BJ (cell line): ENCODE data around the gene CD58. TPM values are rescaled to one million over a fixed set of nuclear protein-coding genes. Genes with fewer than 3 reads are reported as not detected.

Experiments used
- CTCF ChIA-PET: fragments of 350-600 bp; formaldehyde crosslinking; extraction: SDS; loops from one replicate; lab custom pipeline; 2021; ENCODE audit warnings: antibody characterized with exemption, inconsistent platforms; lab: Yijun Ruan, JAX
- POLR2A ChIA-PET: fragments of 300-600 bp; sonication (Branson Sonifier 250); formaldehyde crosslinking; extraction: SDS; loops from one replicate; lab custom pipeline; 2021; ENCODE audit warnings: antibody characterized with exemption; lab: Charles Lee
- DNase-seq: peaks from one replicate; pipeline ENCODE4 v3.0.0-alpha.2; 2011; ENCODE audit warnings: low read depth
- H3K27me3 ChIP-seq: 2 replicates; pipeline ENCODE4 v1.6.0; 2011; ENCODE audit warnings: low read length; ENCODE audit not compliant: control insufficient read depth, insufficient read depth
- H3K36me3 ChIP-seq: 2 replicates; pipeline ENCODE4 v1.5.1; 2011; ENCODE audit warnings: low read length; ENCODE audit not compliant: control insufficient read depth, insufficient read depth
- H3K4me3 ChIP-seq: 2 replicates; pipeline ENCODE4 v1.5.1; 2011; ENCODE audit warnings: low read depth, mild to moderate bottlenecking, control low read depth, low read length
- CTCF ChIP-seq: IDR thresholded peaks from 2 replicates; pipeline ENCODE4 v1.5.1; 2011; ENCODE audit warnings: low read depth, mild to moderate bottlenecking, control low read depth, inconsistent platforms, low read length, moderate library complexity; ENCODE audit not compliant: insufficient read depth
- polyA plus RNA-seq: library from polyadenylated mRNA; depleted of rRNA; stranded (reverse); fragments of >200 nt; gene quantifications from 2 replicates; pipeline ENCODE4 v1.2.3, GENCODE V29; 2011

Gene CD58
- polyA plus RNA-seq, 1 experiment, result 11.7 TPM

DNA sequence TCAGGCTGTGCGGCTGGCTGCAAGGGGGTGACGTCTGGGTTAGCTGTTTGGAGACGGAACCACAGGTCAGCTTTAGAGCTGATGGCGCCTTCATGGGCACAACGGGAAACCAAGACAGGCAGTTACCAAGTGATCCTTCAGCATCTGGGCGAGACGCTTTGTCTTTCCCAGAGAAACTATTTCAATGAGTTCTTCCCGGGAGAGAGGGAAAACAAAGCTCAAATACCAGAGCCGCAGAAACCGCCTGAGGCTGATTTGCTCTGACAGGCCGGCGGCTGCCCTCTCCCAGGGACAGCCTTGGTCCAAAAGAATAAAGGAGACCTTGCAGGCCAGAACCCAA lies 76.5 kb downstream of the CD58 start:
- no peak overlapping the region for H3K4me3 ChIP-seq
- POLR2A ChIA-PET, result no interaction called here
- CTCF ChIA-PET, result interaction anchor here (2.6 to 9.4 kb wide), 3 partner anchors 9 to 355 kb away, joined by 13 to 110 read pairs (median 95); no protein-coding TSS in a partner anchor
- H3K36me3 ChIP-seq, result no peaks in the 10 kb centered on the region
- TF ChIP-seq CTCF, result no peak
- no peaks in the 10 kb centered on the region for H3K27me3 ChIP-seq
- no peak for DNase-seq

DNA sequence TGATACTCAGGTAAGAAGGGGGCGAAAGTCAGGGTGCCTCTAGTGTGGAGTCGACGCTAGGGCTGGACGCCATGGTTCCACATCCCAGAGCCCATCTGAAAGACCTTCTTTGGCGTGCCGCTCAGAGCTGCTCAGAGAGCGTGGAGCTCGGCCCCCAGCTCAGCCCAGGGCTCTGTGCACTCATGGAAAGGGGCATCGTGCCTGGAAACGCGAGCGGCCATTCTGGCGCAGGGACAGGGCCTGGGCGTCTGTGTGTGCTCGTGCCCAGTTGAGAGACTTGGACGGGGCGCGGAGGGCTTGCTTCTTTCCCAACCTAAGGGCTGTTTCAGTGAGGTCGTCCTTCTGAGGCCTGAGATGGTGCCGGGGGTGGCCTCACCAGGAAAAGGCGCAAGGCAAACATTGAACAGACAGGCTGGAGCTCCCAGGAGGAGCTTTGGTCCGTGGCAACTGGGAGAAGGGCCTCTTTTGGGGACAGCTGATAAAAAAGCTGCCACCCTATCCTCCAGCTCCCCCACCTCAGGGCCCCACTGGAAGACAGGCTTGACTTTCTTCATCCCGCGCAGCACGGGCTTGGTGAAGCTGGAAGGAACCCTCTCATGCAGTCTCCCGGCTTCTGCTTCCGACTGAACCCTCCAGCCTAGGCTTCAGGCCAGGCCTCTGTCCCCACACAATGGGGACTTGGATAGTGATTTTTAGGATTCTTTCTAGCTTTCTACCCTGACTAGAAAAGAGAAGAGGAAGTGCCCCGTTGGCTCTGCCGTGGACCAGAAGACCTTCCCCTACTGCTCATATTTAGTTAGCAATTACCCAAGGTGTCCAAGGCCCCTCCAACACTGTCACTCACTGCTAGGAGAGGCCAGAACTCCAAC lies 77.1 kb downstream of the CD58 start:
- POLR2A ChIA-PET, result no interaction called here
- CTCF ChIA-PET, result interaction anchor here (0.6 to 9.4 kb wide), 6 partner anchors 9 to 354 kb away, joined by 3 to 110 read pairs (median 3); no protein-coding TSS in a partner anchor
- no peak overlapping the region for H3K4me3 ChIP-seq

DNA sequence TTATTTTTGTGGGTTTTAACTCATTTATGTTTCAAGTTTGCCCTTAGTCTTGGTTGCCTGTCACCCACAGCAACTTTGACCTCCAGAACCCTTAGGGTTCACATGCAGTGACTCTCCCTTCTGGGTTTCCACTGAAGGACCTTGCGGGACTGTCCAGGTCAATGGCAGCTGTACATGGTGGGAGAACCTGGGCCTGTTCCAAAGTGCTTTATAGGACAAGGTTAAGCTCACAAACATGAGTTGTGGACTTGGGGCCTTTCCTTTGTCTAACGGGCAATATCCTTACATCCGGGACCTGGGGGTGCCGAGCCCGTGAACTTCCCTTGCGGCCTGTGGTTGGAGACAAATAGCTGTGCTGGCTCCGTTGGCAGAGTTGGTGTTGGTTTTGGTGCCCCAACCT lies 77.8 kb downstream of the CD58 start:
- no peak overlapping the region for H3K4me3 ChIP-seq
- TF ChIP-seq CTCF, result no peak
- no peak for DNase-seq
- H3K36me3 ChIP-seq, result no peaks in the 10 kb centered on the region
- ChIA-PET POLR2A (interaction anchor here (0.7 kb wide), 1 partner anchor 1355 kb away, joined by 18 read pairs; no protein-coding TSS in a partner anchor), CTCF (interaction anchor here (0.7 to 9.4 kb wide), 5 partner anchors 8 to 354 kb away, joined by 3 to 110 read pairs (median 3); no protein-coding TSS in a partner anchor)
- H3K27me3 ChIP-seq, result no peaks in the 10 kb centered on the region

More for the DNA sequence above, 77.1 kb downstream of the CD58 start:
- H3K36me3 ChIP-seq, result no peaks in the 10 kb centered on the region
- TF ChIP-seq CTCF, result no peak
- DNase-seq, result no peak
- H3K27me3 ChIP-seq, result no peaks in the 10 kb centered on the region

- Histone ChIP-seq H3K27me3 (no peaks in the 10 kb centered on the region), H3K4me3 (no peak overlapping the region), H3K36me3 (no peaks in the 10 kb centered on the region)
- no peak for DNase-seq
- ChIA-PET POLR2A (interaction anchor here (0.7 kb wide), 1 partner anchor 1354 kb away, joined by 18 read pairs; no protein-coding TSS in a partner anchor), CTCF (interaction anchor here (0.7 to 2.6 kb wide), 3 partner anchors 10 to 353 kb away, joined by 3 to 13 read pairs (median 3); no protein-coding TSS in a partner anchor)
- TF ChIP-seq CTCF, result no peak
Observed at GRCh38 chr1:116492358-116492811, 78.4 kb downstream of the CD58 start.

DNA sequence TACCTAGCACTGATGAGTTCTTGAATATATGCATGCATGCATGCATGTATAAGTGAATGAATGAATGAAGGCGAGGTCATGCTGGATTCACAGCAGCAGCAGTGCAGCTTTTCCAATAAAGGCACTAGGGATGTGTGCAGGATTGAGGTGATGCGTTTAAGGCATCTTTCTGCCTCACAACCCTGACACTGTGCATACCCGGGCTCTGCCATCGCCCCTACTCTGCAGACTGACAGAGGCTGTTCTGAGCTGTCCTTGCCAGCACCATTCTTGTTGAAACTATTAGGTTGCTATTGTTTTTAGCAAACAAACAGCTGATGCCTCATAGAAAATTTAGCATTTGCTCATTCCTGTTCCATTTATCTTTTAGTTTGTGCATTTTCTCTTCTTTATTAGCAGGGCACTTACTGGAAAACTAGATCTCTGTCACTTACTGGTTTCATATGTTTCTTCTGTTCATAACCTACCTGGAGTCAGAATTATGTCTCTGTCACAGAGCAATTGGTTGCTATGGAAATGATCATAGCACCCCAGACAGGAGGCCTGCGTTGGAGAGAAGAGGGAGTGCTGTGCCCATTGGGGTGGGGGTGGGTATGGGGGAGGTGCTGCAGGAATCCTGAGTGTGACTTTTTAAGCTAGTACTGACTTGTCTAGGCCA lies 79.0 kb downstream of the CD58 start:
- no peak for TF ChIP-seq CTCF
- no peak overlapping the region for H3K4me3 ChIP-seq
- POLR2A ChIA-PET, result no interaction called here
- no peaks in the 10 kb centered on the region for H3K27me3 ChIP-seq
- CTCF ChIA-PET, result interaction anchor here (0.7 to 2.6 kb wide), 3 partner anchors 17 to 353 kb away, joined by 3 to 13 read pairs (median 12); no protein-coding TSS in a partner anchor
- no peaks in the 10 kb centered on the region for H3K36me3 ChIP-seq
- no peak for DNase-seq
